Measurements from ENCODE around the gene DOCK10.

GRCh38 chr2:224769489-224769888 lies 272.8 kb downstream of the DOCK10 start:
- TF ChIP-seq, protein P1, sequence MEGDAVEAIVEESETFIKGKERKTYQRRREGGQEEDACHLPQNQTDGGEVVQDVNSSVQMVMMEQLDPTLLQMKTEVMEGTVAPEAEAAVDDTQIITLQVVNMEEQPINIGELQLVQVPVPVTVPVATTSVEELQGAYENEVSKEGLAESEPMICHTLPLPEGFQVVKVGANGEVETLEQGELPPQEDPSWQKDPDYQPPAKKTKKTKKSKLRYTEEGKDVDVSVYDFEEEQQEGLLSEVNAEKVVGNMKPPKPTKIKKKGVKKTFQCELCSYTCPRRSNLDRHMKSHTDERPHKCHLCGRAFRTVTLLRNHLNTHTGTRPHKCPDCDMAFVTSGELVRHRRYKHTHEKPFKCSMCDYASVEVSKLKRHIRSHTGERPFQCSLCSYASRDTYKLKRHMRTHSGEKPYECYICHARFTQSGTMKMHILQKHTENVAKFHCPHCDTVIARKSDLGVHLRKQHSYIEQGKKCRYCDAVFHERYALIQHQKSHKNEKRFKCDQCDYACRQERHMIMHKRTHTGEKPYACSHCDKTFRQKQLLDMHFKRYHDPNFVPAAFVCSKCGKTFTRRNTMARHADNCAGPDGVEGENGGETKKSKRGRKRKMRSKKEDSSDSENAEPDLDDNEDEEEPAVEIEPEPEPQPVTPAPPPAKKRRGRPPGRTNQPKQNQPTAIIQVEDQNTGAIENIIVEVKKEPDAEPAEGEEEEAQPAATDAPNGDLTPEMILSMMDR (IDR thresholded peaks at IDR 0.05), result no peak
- TF ChIP-seq POLR2A (IDR thresholded peaks at IDR 0.05), result no peak

Data from uterus (tissue), 2 donors.